Mesothelial cell of epicardium (in vitro differentiated cells): ENCODE results near the gene NR2E3. TPM values are rescaled to one million over a fixed set of nuclear protein-coding genes. Genes with fewer than 3 reads are reported as not detected.

Source experiments
- DNase-seq, 2 experiments: peaks; one replicate each; pipeline ENCODE4 v3.0.0; 2021; ENCODE audit warnings: low spot score in 2 of 2; ENCODE audit not compliant: unreplicated experiment in 2 of 2
- H3K27ac Mint-ChIP-seq: 2 replicates; pipeline ENCODE4 v1.8.0; 2021; ENCODE audit warnings: mixed read lengths
- H3K27me3 Mint-ChIP-seq: 2 replicates; pipeline ENCODE4 v1.8.0; 2021; ENCODE audit warnings: low read depth, mixed read lengths
- H3K36me3 Mint-ChIP-seq: 2 replicates; pipeline ENCODE4 v1.8.0; 2021; ENCODE audit warnings: mixed read lengths
- H3K4me1 Mint-ChIP-seq: 2 replicates; pipeline ENCODE4 v1.8.0; 2021; ENCODE audit warnings: mixed read lengths
- H3K4me3 Mint-ChIP-seq: 2 replicates; pipeline ENCODE4 v1.8.0; 2021; ENCODE audit warnings: mild to moderate bottlenecking, moderate library complexity, mixed read lengths
- H3K9me3 Mint-ChIP-seq: 2 replicates; pipeline ENCODE4 v1.8.0; 2021; ENCODE audit warnings: mixed read lengths
- total RNA-seq: library from RNA; stranded (reverse); gene quantifications from 3 replicates; pipeline ENCODE4 v1.2.1, GENCODE V29; 2021
- TF ChIP-seq, protein P1 (sequence below): fragments of 200-600 bp; sonication (generic); IDR thresholded peaks from one replicate; pipeline ENCODE4 v1.5.0; 2021; ENCODE audit warnings: antibody characterized with exemption; ENCODE audit not compliant: unreplicated experiment

NR2E3 gene
- total RNA-seq, 1 donor from 2014 or later = 1.1 TPM

DNA sequence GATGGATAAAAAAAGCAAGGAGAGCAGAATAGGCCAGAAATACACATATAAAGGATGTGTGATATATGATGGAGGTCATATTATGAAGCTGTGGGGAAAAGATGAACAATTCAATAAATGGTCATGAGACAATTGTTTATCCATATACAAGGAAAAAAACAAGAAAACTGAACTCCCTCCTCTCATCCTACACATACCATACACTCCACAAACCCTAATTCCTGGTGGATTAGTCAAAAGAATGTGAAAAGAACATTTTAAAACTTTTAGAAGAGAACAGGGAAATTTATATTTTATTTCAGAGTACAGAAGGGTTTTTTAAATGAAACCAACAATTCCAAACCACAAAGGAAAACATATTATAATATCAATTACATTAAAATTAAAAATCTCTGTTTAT lies 34.5 kb upstream of the NR2E3 start:
- TF ChIP-seq, protein P1, sequence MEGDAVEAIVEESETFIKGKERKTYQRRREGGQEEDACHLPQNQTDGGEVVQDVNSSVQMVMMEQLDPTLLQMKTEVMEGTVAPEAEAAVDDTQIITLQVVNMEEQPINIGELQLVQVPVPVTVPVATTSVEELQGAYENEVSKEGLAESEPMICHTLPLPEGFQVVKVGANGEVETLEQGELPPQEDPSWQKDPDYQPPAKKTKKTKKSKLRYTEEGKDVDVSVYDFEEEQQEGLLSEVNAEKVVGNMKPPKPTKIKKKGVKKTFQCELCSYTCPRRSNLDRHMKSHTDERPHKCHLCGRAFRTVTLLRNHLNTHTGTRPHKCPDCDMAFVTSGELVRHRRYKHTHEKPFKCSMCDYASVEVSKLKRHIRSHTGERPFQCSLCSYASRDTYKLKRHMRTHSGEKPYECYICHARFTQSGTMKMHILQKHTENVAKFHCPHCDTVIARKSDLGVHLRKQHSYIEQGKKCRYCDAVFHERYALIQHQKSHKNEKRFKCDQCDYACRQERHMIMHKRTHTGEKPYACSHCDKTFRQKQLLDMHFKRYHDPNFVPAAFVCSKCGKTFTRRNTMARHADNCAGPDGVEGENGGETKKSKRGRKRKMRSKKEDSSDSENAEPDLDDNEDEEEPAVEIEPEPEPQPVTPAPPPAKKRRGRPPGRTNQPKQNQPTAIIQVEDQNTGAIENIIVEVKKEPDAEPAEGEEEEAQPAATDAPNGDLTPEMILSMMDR = no peak
- Mint-ChIP-seq H3K27me3 (no peaks in the 10 kb centered on the region), H3K36me3 (peaks cover 17% of the 10 kb centered on the region), H3K9me3 (peaks cover 7% of the 10 kb centered on the region), H3K4me3 (no peak overlapping the region), H3K4me1 (peaks cover 16% of the 10 kb centered on the region), H3K27ac (no peak overlapping the region)
- no peak for DNase-seq

DNA sequence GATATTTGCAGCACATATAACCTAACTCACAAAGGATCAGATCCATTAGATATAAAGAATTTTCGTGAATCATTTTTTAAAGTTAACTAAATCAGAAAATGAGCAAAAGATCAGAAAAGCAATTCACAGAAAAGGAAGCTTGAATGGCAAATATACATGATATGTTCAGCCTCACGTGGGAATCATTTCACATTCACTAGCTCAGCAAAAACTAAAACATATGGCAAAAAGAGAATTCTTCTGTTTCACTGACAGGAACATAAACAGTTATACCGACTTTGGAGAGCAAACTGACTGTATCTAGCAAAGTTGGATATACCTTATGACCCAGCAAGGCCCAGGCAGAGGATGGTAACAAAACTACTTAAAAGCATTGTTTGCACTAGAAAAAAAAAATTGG lies 34.0 kb upstream of the NR2E3 start:
- peaks cover 5% of the 10 kb centered on the region for H3K9me3 Mint-ChIP-seq
- peaks cover 13% of the 10 kb centered on the region for H3K36me3 Mint-ChIP-seq
- no peak for DNase-seq
- H3K4me1 Mint-ChIP-seq = peaks cover 16% of the 10 kb centered on the region
- no peak overlapping the region for H3K27ac Mint-ChIP-seq
- no peaks in the 10 kb centered on the region for H3K27me3 Mint-ChIP-seq
- no peak overlapping the region for H3K4me3 Mint-ChIP-seq
- TF ChIP-seq, protein P1 = no peak

GRCh38 chr15:71777216-71777943 lies 33.0 kb upstream of the NR2E3 start:
- TF ChIP-seq, protein P1 = no peak
- peaks cover 4% of the 10 kb centered on the region for H3K36me3 Mint-ChIP-seq
- no peaks in the 10 kb centered on the region for H3K9me3 Mint-ChIP-seq
- no peak overlapping the region for H3K4me3 Mint-ChIP-seq
- no peak overlapping the region for H3K27ac Mint-ChIP-seq
- H3K27me3 Mint-ChIP-seq = no peaks in the 10 kb centered on the region
- DNase-seq = no peak
- peaks cover 16% of the 10 kb centered on the region for H3K4me1 Mint-ChIP-seq

DNA sequence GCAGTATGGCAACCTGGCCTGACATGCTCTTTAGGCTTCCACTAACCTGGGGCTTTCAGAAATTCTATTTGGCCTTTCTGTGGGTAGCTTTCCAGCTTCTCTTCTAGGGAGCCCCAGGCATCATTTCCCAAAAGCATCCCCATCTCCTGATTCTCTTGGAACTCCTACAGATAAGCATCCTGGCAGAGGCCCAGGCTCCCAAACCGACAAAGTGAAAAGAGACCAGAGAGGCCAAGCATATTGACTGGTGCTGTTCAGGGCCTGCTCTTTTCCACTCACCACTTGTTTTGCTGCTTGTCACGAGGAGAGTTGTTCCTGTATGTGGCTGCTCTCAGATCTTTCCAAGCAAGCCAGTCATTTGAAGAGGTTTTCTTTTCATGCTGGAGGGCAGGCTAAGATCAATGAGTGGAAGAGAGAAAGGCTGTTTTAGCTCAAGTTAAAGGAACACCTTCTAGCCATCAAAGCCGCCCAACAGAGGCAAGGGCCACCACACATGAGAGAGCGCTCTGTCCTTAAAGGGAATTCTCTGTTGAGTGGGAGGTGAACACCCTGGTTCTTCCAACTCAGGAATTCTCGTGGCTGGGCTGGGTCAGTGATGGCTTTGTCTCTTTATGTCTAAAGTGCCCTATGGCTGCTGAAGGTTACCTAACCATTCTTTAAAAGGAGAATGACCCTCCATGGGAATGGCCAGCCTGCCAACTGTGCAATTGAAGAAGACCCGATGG lies 31.1 kb upstream of the NR2E3 start:
- Mint-ChIP-seq H3K4me3 (no peak overlapping the region), H3K4me1 (peaks cover 18% of the 10 kb centered on the region), H3K27ac (no peak overlapping the region), H3K36me3 (peaks cover 4% of the 10 kb centered on the region), H3K27me3 (no peaks in the 10 kb centered on the region), H3K9me3 (no peaks in the 10 kb centered on the region)
- DNase-seq = no peak
- TF ChIP-seq, protein P1 = no peak

- H3K9me3 Mint-ChIP-seq = no peaks in the 10 kb centered on the region
- H3K27ac Mint-ChIP-seq = peak overlapping the region; percentile 70
- DNase-seq = no peak
- peaks cover 4% of the 10 kb centered on the region for H3K36me3 Mint-ChIP-seq
- TF ChIP-seq, protein P1 = peak; percentile 81
- no peak overlapping the region for H3K4me3 Mint-ChIP-seq
- H3K27me3 Mint-ChIP-seq = no peaks in the 10 kb centered on the region
- peaks cover 18% of the 10 kb centered on the region for H3K4me1 Mint-ChIP-seq
Measured at GRCh38 chr15:71780115-71780976, 30.0 kb upstream of the NR2E3 start.
